AG09309 (cell line): Measurements from ENCODE around the gene GCAT.

Experiments
- DNase-seq: peaks from one replicate; pipeline ENCODE4 v3.0.0-alpha.2; 2010; ENCODE audit warnings: low read depth
- H3K4me3 ChIP-seq: 2 replicates; pipeline ENCODE4 v1.5.1; 2011; ENCODE audit warnings: mild to moderate bottlenecking, low read depth, low read length, moderate library complexity; ENCODE audit not compliant: control insufficient read depth
- TF ChIP-seq, protein P1 (sequence below): IDR thresholded peaks from 2 replicates; pipeline ENCODE4 v1.5.1; 2011; ENCODE audit warnings: mild to moderate bottlenecking, low read depth, low read length, inconsistent platforms; ENCODE audit not compliant: insufficient read depth, control insufficient read depth; ENCODE audit errors: missing control alignments

The GCAT gene

DNA sequence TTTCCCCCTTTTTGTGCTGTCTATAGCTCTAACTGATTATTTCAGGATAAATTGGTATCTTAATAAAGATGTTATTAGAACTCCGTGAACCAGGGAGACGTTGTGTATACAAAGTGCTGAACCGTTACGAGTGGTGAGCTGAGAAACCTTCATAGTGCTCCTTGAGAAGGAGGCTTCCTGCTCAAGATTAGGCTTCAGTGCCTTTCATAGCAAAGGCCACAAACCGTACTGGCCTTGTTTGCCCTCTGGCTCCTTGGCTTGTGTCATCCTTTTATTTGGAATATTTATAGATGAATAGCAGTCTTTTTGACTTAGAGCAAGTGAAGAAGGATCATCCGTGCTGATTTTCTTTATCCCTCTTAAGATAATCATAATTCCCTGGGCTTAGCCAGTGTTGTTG is 57.8 kb downstream of the GCAT start:
- no peak overlapping the region for H3K4me3 ChIP-seq
- TF ChIP-seq, protein P1, sequence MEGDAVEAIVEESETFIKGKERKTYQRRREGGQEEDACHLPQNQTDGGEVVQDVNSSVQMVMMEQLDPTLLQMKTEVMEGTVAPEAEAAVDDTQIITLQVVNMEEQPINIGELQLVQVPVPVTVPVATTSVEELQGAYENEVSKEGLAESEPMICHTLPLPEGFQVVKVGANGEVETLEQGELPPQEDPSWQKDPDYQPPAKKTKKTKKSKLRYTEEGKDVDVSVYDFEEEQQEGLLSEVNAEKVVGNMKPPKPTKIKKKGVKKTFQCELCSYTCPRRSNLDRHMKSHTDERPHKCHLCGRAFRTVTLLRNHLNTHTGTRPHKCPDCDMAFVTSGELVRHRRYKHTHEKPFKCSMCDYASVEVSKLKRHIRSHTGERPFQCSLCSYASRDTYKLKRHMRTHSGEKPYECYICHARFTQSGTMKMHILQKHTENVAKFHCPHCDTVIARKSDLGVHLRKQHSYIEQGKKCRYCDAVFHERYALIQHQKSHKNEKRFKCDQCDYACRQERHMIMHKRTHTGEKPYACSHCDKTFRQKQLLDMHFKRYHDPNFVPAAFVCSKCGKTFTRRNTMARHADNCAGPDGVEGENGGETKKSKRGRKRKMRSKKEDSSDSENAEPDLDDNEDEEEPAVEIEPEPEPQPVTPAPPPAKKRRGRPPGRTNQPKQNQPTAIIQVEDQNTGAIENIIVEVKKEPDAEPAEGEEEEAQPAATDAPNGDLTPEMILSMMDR, result no peak
- DNase-seq, result no peak
